ENCODE results near the gene ZNF718.
"Not testable (repeated sequence)": the region's sequence is repeated elsewhere in the genome, so short reads cannot be mapped to it uniquely, and the experiment has no call there.

The ZNF718 gene

DNA sequence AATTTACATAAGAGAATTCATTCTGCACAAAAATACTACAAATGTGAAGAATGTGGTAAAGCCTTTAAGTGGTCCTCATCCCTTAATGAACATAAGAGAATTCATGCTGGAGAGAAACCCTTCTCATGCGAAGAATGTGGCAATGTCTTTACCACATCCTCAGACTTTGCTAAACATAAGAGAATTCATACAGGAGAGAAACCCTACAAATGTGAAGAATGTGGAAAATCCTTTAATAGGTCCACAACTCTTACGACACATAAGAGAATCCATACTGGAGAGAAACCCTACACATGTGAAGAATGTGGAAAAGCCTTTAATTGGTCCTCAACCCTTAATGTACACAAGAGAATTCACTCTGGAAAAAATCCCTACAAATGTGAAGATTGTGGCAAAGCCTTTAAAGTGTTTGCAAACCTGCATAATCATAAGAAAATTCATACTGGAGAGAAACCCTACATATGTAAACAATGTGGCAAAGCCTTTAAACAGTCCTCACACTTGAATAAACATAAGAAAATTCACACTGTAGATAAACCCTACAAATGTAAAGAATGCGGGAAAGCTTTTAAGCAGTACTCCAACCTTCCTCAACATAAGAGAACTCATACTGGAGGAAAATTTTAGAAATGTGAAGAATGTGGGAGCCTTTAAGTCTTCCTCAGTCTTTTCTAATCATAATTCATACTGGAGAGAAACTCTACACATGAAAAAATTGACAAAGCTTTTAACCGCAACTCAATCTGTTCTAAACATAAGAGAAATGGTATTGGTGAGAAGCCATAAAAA, 37.4 kb downstream of the ZNF718 start:
- no peak for DNase-seq

- not testable (repeated sequence) for DNase-seq
These were observed 45.3 kb downstream of the ZNF718 start for GRCh38 chr4:169640-170039.

- DNase-seq = not testable (repeated sequence)
These were observed 47.0 kb downstream of the ZNF718 start for GRCh38 chr4:171318-171717.

GRCh38 chr4:173666-174314, 49.5 kb downstream of the ZNF718 start:
- DNase-seq = no peak

DNA sequence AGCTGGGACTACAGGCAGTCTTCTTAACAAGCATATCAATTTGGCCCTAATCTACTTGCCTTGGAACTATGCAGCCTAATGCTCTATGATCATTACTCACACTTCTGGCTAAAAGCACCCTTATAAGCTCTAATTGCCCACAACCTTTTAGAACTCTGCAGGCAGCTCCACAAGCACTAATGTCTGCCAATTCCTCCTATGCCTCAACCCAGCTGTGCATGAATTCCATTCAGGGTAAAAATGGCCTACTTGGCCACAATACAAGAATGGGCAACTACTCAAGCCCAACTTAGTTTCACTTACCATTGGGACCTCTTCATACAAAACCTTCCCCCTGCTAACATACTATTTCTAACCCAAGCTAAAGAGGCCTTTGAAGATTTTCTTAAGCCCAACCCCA, 51.7 kb downstream of the ZNF718 start:
- no peak for DNase-seq

DNA sequence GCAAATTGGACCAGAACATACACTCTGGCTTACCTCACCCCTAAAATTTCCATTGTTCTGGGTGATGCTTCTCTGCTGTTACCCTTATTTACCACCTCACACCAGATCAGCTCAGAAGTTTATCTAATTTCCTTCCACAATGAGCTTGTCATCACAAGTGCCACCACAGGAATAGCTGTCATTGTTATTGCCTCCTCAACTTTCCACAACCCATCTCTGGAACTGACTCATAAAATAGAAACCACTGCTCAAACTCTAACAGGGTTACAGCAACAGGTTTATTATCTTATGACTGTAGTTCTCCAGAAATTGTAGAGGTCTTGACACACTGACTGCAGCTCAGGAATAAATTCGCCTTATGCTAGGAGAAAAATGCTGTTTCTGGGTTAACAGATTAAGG, 52.7 kb downstream of the ZNF718 start:
- no peak for DNase-seq

DNA sequence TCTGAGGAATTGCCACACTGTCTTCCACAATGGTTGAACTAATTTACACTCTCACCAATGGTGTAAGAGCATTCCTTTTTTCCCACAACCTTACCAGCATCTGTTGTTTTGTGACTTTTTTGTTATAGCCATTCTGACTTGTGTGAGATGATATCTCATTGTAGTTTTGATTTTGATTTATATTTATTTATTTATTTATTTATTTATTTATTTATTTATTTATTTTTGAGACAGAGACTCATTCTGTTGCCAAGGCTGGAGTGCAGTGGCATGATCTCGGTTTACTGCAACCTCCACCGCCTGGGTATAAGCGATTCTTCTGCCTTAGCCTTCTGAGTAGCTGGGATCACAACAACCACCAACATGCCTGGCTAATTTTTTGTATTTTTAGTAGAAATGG, 57.9 kb downstream of the ZNF718 start:
- not testable (repeated sequence) for DNase-seq

DNA sequence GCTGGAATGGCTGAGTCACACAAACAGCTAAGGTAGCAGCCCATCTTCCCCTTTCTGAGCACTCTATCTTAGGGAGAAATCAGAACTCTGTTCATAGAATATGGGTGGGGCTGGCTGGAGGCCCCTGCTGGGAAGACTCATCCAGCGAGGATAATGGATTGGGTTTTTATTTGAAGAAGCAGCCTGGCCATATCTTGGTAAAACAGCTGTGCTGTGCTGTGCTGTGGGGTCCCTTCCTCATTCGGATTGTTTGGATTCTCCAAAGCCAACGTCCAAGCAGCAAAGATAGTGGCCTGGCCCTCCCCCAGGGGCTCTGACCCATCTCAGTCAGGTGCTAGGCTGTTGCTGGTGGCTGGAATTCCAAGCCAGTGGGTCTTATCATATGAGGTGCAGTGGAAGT, 63.8 kb downstream of the ZNF718 start:
- DNase-seq = no peak

GRCh38 chr4:195159-195558, 70.9 kb downstream of the ZNF718 start:
- DNase-seq = not testable (repeated sequence)

DNA sequence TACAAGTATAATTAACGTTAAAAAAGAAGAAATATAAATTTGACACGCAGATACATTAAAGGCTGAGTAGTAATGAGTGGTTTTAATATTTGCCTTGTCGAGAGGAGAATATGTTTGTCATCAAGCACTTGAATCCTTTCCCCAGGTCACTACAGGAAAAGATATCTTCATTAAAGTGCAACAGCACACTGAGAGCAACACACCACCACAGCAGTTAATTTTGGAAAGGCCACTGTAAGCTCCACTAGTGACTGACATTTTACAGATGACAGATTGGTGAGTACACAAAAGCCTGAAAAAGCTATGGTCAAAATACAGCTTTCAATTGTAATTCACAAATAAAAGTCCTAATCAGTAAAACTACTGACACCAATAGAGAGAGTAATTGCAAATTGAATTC, 76.6 kb downstream of the ZNF718 start:
- DNase-seq = no peak

GRCh38 chr4:202822-203221, 78.5 kb downstream of the ZNF718 start:
- not testable (repeated sequence) for DNase-seq

DNA sequence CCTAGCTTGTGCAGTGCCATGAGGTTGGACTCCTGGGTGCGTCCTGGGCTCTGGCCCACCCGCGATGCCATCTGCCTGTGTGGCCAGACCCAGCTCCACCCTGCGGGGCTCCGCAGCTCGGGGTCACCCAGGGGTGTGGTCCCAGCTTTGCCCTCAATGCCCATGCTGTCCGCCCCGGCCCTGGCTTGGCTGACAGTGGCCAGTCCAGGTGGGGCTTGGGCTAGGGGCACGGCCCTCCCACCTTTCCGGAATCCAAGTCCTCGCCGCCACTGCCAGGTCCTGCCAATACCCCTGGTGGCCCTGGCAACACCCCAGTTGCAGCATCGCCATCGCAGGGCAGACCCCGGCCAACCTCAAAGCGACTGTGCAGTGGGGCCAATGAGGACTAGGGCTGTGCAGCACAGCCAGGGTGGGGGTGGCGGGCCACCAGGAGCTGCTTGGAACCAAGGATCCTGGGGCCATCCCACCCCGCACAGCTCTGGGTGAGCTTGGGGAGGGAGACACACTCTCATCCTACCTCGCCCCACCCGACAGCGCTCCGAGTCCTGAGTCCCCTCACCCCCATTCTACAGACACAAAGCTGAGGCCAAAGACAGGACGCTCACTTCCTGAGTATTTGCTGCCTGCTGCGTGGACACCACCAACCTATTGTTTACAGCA, 80.9 kb downstream of the ZNF718 start:
- no peak for DNase-seq

- DNase-seq = no peak
These were observed 81.8 kb downstream of the ZNF718 start for GRCh38 chr4:206054-206453.

DNA sequence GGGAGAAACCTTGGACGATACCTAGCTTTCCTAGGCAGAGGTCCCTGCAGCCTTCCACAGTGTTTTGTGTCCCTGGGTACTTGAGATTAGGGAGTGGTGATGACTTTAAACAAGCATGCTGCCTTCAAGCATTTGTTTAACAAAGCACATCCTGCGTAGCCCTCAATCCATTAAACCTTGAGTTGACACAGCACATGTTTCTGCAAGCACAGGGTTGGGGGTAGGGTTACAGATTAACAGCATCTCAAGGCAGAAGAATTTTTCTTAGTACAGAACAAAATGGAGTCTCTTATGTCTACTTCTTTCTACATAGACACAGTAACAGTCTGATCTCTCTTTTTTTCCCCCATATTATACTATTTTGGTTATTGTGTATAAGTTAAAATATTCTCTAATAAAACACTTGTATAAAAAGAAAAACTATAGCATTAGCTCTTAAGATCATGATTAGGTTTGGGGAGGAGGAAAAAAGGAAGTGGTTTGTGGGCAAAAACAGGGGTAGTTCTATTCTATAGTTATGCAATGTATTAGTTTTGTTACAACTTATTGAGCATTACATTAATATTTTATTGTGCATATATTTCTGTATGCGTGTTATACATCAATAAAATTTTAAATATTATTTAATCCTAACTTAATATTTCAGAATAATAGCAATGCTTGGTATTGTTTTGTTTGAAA, 84.3 kb downstream of the ZNF718 start:
- not testable (repeated sequence) for DNase-seq

DNA sequence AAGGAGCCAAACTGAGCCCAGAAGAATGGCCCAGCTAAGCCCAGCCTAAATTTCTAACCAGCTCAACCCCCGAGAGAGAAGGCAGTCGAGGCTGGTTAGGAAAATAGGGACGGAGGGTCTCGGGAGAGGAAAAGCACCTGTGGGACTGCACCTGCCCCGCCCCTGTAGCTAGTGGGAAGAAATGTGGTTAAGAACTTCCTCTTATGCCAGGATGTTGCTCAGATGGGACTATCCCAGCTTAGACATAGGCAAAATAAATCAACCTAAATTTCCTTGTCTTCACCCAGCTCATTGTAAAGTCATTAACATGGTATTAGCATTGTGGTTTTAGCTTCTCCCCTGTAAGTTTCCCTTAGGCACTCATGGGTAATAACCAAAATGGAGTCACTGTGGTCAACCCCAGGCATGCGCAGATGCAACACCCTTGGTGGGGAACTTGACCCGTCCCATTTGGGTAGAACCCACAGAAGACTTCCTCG, 86.8 kb downstream of the ZNF718 start:
- DNase-seq = no peak

DNA sequence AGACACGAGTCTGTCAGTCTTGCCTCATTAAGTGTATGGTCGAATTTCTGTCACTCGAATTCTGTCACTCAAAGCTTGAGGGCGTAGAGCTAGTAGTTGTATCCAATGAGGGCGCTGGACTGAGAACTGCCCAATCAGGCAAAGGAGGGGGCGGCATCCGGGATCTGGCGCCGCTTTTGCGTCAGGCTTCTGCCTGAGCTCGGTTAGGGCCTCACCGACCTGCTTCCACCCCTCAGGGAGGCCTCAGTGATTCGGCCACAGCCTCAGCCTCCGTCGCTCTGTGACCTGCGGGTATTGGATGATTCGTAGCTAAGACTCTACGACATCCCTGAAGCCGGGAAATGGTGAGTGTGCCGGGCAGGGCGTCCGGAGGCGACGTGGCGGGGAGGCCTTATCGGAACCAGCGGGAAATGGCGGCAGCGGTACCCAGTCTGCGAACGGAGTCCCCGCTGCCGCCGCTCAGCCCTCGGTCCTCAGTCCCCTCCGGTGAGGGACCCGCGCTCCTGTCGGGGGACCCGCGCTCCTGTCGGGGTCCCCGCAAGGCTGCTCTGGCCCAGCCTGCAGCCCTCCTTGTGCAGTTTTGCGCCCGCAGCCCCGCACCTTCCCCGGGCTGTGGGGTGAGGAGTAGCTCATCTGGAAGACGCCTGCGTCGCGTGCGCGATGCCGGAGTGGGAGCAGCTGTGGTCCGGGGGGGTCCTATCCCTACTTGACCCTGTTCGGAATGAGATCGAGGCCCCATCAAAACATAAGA, 88.3 kb downstream of the ZNF718 start:
- no peak for DNase-seq

DNA sequence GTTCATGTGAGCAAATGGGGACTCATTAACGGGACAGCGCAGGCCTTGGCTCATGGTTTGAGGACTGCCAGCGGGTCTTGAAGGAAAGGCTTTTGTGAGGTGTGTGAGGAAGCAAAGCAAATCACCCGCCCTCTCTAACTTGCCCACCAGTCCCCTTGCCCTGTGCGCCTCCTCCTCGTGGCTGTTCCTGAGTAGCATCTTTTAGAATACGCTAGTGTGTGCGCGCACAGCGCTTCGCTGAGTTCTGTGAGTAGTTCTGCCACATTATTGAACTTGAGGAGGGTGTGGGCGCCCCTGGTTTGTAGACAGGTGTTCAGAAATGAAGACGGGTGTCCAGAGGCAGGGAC, 88.9 kb downstream of the ZNF718 start:
- not testable (repeated sequence) for DNase-seq

All from activated CD4-positive, alpha-beta T cell treated with anti-CD3 and anti-CD28 coated beads for 4 hours (primary cell).